B cell (primary cell): ENCODE measurements around the gene TUBA8. TPM values are rescaled to one million over a fixed set of nuclear protein-coding genes. Genes with fewer than 3 reads are reported as not detected.

Experiments used
- ATAC-seq: fragments of 200-7000 bp; cut with Tn5 transposase; one replicate; pipeline ENCODE4 v1.10.0; 2021; ENCODE audit warnings: low read depth, mild to moderate bottlenecking, moderate number of reproducible peaks, moderate library complexity
- CTCF ChIA-PET: fragments of 350-600 bp; sonication (Branson Sonifier 250); formaldehyde crosslinking; loops from one replicate; lab custom pipeline; 2021; ENCODE audit warnings: antibody characterized with exemption, inconsistent platforms; lab: Charles Lee
- POLR2A ChIA-PET: fragments of 350-600 bp; sonication (Branson Sonifier 250); formaldehyde crosslinking; loops from one replicate; lab custom pipeline; 2021; ENCODE audit warnings: antibody characterized with exemption; lab: Charles Lee
- DNase-seq: peaks from one replicate; pipeline ENCODE4 v3.0.0; 2013
- H2AFZ ChIP-seq: 2 replicates; pipeline ENCODE4 v1.6.1; 2012; ENCODE audit warnings: mild to moderate bottlenecking, low read depth, low read length; ENCODE audit not compliant: insufficient read depth, poor library complexity, severe bottlenecking
- H3K27ac ChIP-seq, 2 donors: 1 replicate in 1 of 2; 2 replicates in 1 of 2; pipeline ENCODE4 v1.5.1; 2012 to 2013; ENCODE audit warnings: low read length in 2 of 2, mild to moderate bottlenecking in 2 of 2, moderate library complexity in 1 of 2
- H3K27me3 ChIP-seq, 4 experiments: fragments of 200-600 bp in 1 of 4; sonication (generic) in 1 of 4; replicated peaks in 1 of 4; 1 replicate in 2 of 4; 2 replicates in 2 of 4; pipeline versions ENCODE4 v1.6.1 to v1.7.0; 2013 to 2016; ENCODE audit warnings: low read length in 3 of 4, mild to moderate bottlenecking in 2 of 4, mixed read lengths in 1 of 4, moderate library complexity in 1 of 4; ENCODE audit not compliant: insufficient read depth in 4 of 4, control insufficient read depth in 3 of 4; ENCODE audit errors: control extremely low read depth in 1 of 4
- H3K36me3 ChIP-seq, 2 experiments: replicated peaks in 1 of 2; 1 replicate in 1 of 2; 2 replicates in 1 of 2; pipeline versions ENCODE4 v1.6.1 to v1.7.1; 2013; ENCODE audit warnings: low read length in 1 of 2; ENCODE audit not compliant: insufficient read depth in 2 of 2, control insufficient read depth in 1 of 2; ENCODE audit errors: control extremely low read depth in 1 of 2, extremely low read depth in 1 of 2
- H3K4me1 ChIP-seq, 2 donors: fragments of 200-600 bp in 1 of 2; sonication (generic) in 1 of 2; 1 replicate in 1 of 2; 2 replicates in 1 of 2; pipeline versions ENCODE4 v1.5.1 to v1.6.1; 2013 to 2017; ENCODE audit warnings: low read length in 2 of 2; ENCODE audit not compliant: control insufficient read depth in 2 of 2, insufficient read depth in 2 of 2
- H3K4me2 ChIP-seq: replicated peaks from 2 replicates; pipeline ENCODE3; 2012; ENCODE audit warnings: mild to moderate bottlenecking, low read depth, low read length; ENCODE audit not compliant: poor library complexity, severe bottlenecking
- H3K4me3 ChIP-seq, 5 experiments: fragments of 200-600 bp in 1 of 5; sonication (generic) in 1 of 5; 1 replicate in 3 of 5; 2 replicates in 2 of 5; pipeline versions ENCODE4 v1.5.1 to v1.7.0; 2011 to 2016; ENCODE audit warnings: low read length in 4 of 5, mild to moderate bottlenecking in 4 of 5, low read depth in 2 of 5, control low read depth in 1 of 5, moderate library complexity in 1 of 5; ENCODE audit not compliant: insufficient read depth in 1 of 5; ENCODE audit errors: control extremely low read depth in 1 of 5, extremely low read depth in 1 of 5
- H3K79me2 ChIP-seq: fragments of 200-600 bp; sonication (generic); one replicate; pipeline ENCODE4 v1.6.0; 2016; ENCODE audit warnings: low read length; ENCODE audit not compliant: control insufficient read depth, insufficient read depth
- H3K9ac ChIP-seq: fragments of 200-600 bp; sonication (generic); 2 replicates; pipeline ENCODE4 v1.6.1; 2017; ENCODE audit warnings: mild to moderate bottlenecking, low read length, moderate library complexity
- H3K9me3 ChIP-seq, 3 donors: one replicate each; pipeline versions ENCODE4 v1.6.1 to v1.7.1; 2013; ENCODE audit warnings: low read length in 2 of 3; ENCODE audit not compliant: control insufficient read depth in 2 of 3, insufficient read depth in 1 of 3; ENCODE audit errors: control extremely low read depth in 1 of 3
- H4K20me1 ChIP-seq: 2 replicates; pipeline ENCODE4 v1.6.0; 2012; ENCODE audit warnings: mild to moderate bottlenecking, low read length; ENCODE audit not compliant: insufficient read depth, control insufficient read depth, poor library complexity, severe bottlenecking
- H3K27ac Mint-ChIP-seq: one replicate; pipeline ENCODE4 v1.8.0; 2021; ENCODE audit warnings: mixed read lengths
- H3K27me3 Mint-ChIP-seq: one replicate; pipeline ENCODE4 v1.8.0; 2021; ENCODE audit warnings: mixed read lengths
- H3K4me1 Mint-ChIP-seq: one replicate; pipeline ENCODE4 v1.8.0; 2021; ENCODE audit warnings: mixed read lengths
- H3K4me3 Mint-ChIP-seq: one replicate; pipeline ENCODE4 v1.8.0; 2021; ENCODE audit warnings: mixed read lengths
- H3K9me3 Mint-ChIP-seq: one replicate; pipeline ENCODE4 v1.8.0; 2022; ENCODE audit warnings: mixed read lengths; ENCODE audit not compliant: insufficient read depth
- EZH2 ChIP-seq: IDR thresholded peaks from 2 replicates; pipeline ENCODE4 v1.6.1; 2012; ENCODE audit warnings: borderline replicate concordance, low read depth, mild to moderate bottlenecking, moderate library complexity, low read length; ENCODE audit not compliant: insufficient read depth, poor library complexity, severe bottlenecking
- WGBS: methylation state at CpG from one replicate; pipeline ENCODE4 v1.1.5; 2013; ENCODE audit warnings: missing lambda C conversion rate; ENCODE audit not compliant: insufficient coverage; 5-methylcytosine and 5-hydroxymethylcytosine counted together
- intact Hi-C: fragments of 100-400 bp; cut with micrococcal nuclease; formaldehyde crosslinking; loops from one replicate; pipeline ENCODE4 v1.10.0; 2022
- polyA plus RNA-seq: library from polyadenylated mRNA; depleted of rRNA; stranded (reverse); fragments of >200 nt; gene quantifications from 2 replicates; pipeline ENCODE4 v1.2.3, GENCODE V29; 2012
- total RNA-seq, 2 donors: library from RNA; stranded (reverse); fragments of 120-200 nt in 1 of 2; gene quantifications; 1 replicate in 1 of 2; 2 replicates in 1 of 2; pipeline versions ENCODE4 v1.2.3 to v1.2.4, GENCODE V29; 2013 to 2022
- TF ChIP-seq, protein P1 (sequence below): fragments of 200-600 bp; IDR thresholded peaks from one replicate; pipeline ENCODE4 v1.8.0; 2022; ENCODE audit warnings: antibody characterized with exemption, mild to moderate bottlenecking

The TUBA8 gene
- total and polyA plus RNA-seq, 2 donors (not counting 1 experiment from before 2014, with no cell fraction given): 1.8 to 3.4 TPM

DNA sequence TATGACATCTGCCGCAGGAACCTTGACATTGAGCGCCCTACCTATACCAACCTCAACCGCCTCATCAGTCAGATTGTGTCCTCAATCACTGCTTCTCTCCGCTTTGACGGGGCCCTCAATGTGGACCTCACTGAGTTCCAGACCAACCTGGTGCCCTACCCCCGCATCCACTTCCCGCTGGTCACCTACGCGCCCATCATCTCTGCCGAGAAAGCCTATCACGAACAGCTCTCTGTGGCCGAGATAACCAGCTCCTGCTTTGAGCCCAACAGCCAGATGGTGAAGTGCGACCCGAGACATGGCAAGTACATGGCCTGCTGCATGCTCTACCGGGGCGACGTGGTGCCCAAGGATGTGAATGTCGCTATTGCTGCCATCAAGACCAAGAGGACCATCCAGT lies 16.0 kb downstream of the TUBA8 start:
- H3K4me3 ChIP-seq: no peak overlapping the region
- H4K20me1 ChIP-seq: no peaks in the 10 kb centered on the region
- Mint-ChIP-seq H3K27ac (no peak overlapping the region), H3K27me3 (no peaks in the 10 kb centered on the region), H3K9me3 (no peaks in the 10 kb centered on the region), H3K4me3 (no peak overlapping the region), H3K4me1 (no peaks in the 10 kb centered on the region)
- CTCF ChIA-PET: no interaction called here
- no peaks in the 10 kb centered on the region for H3K4me1 ChIP-seq
- no peak overlapping the region for H2AFZ ChIP-seq
- H3K36me3 ChIP-seq: peaks cover 2 to 4% of the 10 kb centered on the region in 2 experiments
- H3K27me3 ChIP-seq: no peaks in the 10 kb centered on the region
- DNase-seq: no peak
- no peak for TF ChIP-seq EZH2
- TF ChIP-seq, protein P1, sequence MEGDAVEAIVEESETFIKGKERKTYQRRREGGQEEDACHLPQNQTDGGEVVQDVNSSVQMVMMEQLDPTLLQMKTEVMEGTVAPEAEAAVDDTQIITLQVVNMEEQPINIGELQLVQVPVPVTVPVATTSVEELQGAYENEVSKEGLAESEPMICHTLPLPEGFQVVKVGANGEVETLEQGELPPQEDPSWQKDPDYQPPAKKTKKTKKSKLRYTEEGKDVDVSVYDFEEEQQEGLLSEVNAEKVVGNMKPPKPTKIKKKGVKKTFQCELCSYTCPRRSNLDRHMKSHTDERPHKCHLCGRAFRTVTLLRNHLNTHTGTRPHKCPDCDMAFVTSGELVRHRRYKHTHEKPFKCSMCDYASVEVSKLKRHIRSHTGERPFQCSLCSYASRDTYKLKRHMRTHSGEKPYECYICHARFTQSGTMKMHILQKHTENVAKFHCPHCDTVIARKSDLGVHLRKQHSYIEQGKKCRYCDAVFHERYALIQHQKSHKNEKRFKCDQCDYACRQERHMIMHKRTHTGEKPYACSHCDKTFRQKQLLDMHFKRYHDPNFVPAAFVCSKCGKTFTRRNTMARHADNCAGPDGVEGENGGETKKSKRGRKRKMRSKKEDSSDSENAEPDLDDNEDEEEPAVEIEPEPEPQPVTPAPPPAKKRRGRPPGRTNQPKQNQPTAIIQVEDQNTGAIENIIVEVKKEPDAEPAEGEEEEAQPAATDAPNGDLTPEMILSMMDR: no peak
- H3K4me2 ChIP-seq: no peak overlapping the region
- no peaks in the 10 kb centered on the region for H3K79me2 ChIP-seq
- no peak overlapping the region for H3K27ac ChIP-seq
- intact Hi-C loops: no loop called here
- no peak for ATAC-seq
- 95% methylated on average over 18 of the region's 18 CpGs for WGBS
- H3K9me3 ChIP-seq: no peaks in the 10 kb centered on the region
- H3K9ac ChIP-seq: no peak overlapping the region
- POLR2A ChIA-PET: no interaction called here

DNA sequence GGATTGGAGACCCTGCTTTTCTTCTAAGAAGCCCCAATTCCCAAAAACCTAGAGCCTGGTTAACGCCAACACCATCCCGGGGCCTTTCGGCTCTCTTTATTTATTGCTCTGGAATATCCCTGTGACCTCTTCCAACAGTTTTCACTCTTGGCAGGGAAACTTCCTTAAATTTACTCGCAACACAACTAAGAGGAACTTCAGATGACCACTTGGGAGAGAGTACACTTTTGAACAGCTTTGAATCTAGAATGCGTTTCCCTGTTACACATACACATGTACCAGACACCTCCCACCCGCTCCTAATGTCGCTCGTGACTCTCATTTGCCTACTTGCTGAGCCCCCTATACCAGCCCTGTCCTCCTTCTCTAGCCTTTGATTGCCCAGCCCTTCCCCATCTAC lies 19.4 kb downstream of the TUBA8 start:
- H4K20me1 ChIP-seq: no peaks in the 10 kb centered on the region
- H3K79me2 ChIP-seq: no peaks in the 10 kb centered on the region
- 96% methylated on average over 7 of the region's 8 CpGs for WGBS
- no peaks in the 10 kb centered on the region for H3K4me1 Mint-ChIP-seq
- POLR2A ChIA-PET: no interaction called here
- no peaks in the 10 kb centered on the region for H3K27me3 Mint-ChIP-seq
- H3K9ac ChIP-seq: no peak overlapping the region
- no peaks in the 10 kb centered on the region for H3K4me1 ChIP-seq
- H3K27me3 ChIP-seq: no peaks in the 10 kb centered on the region
- no peak overlapping the region for H3K4me3 ChIP-seq
- H2AFZ ChIP-seq: no peak overlapping the region
- H3K9me3 Mint-ChIP-seq: no peaks in the 10 kb centered on the region
- ATAC-seq: no peak
- H3K27ac ChIP-seq: no peak overlapping the region
- H3K4me3 Mint-ChIP-seq: no peak overlapping the region
- H3K9me3 ChIP-seq: no peaks in the 10 kb centered on the region
- DNase-seq: no peak
- CTCF ChIA-PET: no interaction called here
- intact Hi-C loops: no loop called here
- H3K4me2 ChIP-seq: no peak overlapping the region
- peaks cover 0 to 4% of the 10 kb centered on the region in 2 experiments for H3K36me3 ChIP-seq
- TF ChIP-seq, protein P1: no peak
- TF ChIP-seq EZH2: no peak
- no peak overlapping the region for H3K27ac Mint-ChIP-seq
